AG04449 (cell line): ENCODE results near the gene PRR7.
"Not testable (repeated sequence)": the region's sequence is repeated elsewhere in the genome, so short reads cannot be mapped to it uniquely, and the experiment has no call there.

Source experiments
- CTCF ChIA-PET: fragments of 350-600 bp; formaldehyde crosslinking; extraction: SDS; loops from one replicate; lab custom pipeline; 2021; ENCODE audit warnings: antibody characterized with exemption; lab: Yijun Ruan, JAX
- POLR2A ChIA-PET: fragments of 400-600, 350-600 bp; formaldehyde crosslinking; extraction: SDS; loops from one replicate; lab custom pipeline; 2020; ENCODE audit warnings: antibody characterized with exemption, inconsistent platforms; lab: Yijun Ruan, JAX
- DNase-seq: peaks from one replicate; pipeline ENCODE4 v3.0.0-alpha.2; 2010; ENCODE audit warnings: low read depth, low spot score
- H3K4me3 ChIP-seq: 2 replicates; pipeline ENCODE4 v1.5.1; 2011; ENCODE audit warnings: low read depth, mild to moderate bottlenecking, control low read depth, low read length
- TF ChIP-seq, protein P1 (sequence below): IDR thresholded peaks from one replicate; pipeline ENCODE4 v1.5.1; 2011; ENCODE audit warnings: mild to moderate bottlenecking, moderate library complexity, low read length, control low read depth, inconsistent platforms; ENCODE audit not compliant: insufficient read depth; ENCODE audit errors: missing control alignments

PRR7 gene

DNA sequence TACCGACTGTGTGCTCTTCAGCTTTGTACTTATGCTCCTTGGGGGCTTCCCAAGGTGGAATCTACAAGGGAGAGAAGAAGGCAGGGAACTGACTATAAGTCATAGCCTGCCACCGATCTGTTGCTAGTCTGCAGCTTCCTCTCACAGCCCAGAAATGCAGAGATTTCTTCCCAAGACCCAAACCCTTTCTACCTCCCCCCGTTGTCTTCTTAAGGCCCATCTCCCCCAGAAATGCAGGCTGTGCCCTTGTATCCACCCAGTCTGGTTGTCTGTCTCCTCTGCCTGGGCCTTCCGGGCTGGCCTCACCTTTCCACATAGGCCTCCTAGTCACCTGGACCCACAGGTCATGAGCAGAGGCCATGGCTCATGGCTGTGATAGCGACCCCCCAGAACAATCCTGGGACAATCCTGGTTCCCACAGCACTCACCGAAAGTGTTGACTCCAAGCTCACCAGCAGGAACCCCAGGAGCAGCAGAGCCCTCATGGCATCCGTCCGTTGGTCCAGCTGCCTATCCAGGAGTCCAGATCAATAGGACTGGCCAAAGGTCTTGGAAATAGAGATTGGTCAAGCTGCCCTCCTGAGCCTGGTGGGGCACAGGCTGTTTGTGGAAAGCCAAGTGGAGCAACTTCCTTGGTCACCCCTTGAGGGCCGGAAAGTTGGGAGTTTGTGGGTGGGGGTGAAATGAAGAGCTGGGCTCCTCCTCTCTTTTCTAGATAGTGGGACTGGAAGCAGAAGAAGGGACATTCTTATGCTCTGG lies 37.4 kb upstream of the PRR7 start, which contains the start of gene F12:
Gene F12 (minus strand): TSS at position 522 of the 759 bp plus-strand sequence. CDS start 37 bp downstream, at position 485.
- CTCF ChIA-PET, result interaction anchor here (1.2 to 31.8 kb wide), 5 partner anchors 29 to 92 kb away, joined by 3 to 853 read pairs (median 4); partner anchors contain the start of genes PDLIM7, PRR7 and SLC34A1
- POLR2A ChIA-PET, result no interaction called here
- H3K4me3 ChIP-seq, result no peak within 1 kb of the TSS
- TF ChIP-seq, protein P1, sequence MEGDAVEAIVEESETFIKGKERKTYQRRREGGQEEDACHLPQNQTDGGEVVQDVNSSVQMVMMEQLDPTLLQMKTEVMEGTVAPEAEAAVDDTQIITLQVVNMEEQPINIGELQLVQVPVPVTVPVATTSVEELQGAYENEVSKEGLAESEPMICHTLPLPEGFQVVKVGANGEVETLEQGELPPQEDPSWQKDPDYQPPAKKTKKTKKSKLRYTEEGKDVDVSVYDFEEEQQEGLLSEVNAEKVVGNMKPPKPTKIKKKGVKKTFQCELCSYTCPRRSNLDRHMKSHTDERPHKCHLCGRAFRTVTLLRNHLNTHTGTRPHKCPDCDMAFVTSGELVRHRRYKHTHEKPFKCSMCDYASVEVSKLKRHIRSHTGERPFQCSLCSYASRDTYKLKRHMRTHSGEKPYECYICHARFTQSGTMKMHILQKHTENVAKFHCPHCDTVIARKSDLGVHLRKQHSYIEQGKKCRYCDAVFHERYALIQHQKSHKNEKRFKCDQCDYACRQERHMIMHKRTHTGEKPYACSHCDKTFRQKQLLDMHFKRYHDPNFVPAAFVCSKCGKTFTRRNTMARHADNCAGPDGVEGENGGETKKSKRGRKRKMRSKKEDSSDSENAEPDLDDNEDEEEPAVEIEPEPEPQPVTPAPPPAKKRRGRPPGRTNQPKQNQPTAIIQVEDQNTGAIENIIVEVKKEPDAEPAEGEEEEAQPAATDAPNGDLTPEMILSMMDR, result no peak
- DNase-seq, result no peak

DNA sequence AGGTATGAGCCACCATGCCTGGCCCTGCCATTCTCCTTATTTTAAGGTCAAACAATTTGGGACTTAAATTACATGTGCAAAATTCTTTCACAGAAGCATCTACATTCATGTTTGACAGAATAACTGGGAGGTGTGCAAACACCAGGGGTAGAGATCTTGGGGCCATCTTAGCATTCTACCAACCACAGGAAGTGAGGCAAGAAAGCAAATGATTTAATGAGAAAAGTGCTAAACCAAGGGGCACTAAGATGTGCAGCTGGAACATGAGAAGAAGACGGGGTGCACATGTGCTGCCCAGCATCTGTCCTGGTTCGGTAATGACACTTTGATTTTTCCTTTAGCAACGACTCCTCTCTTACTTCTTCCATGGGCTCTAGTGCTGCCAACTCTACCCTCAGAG lies 36.0 kb upstream of the PRR7 start:
- H3K4me3 ChIP-seq, result no peak overlapping the region
- ChIA-PET POLR2A (no interaction called here), CTCF (interaction anchor here (0.8 to 31.8 kb wide), 3 partner anchors 8 to 35 kb away, joined by 3 to 853 read pairs (median 4); partner anchors contain the start of gene SLC34A1)
- TF ChIP-seq, protein P1, result no peak
- DNase-seq, result no peak

- H3K4me3 ChIP-seq, result no peak overlapping the region
- no peak for DNase-seq
- TF ChIP-seq, protein P1, result no peak
- CTCF ChIA-PET, result interaction anchor here (3.7 to 7.6 kb wide), 2 partner anchors 9 to 23 kb away, joined by 22 to 94 read pairs; partner anchors contain the start of gene PFN3
- POLR2A ChIA-PET, result no interaction called here
Measured at GRCh38 chr5:177412603-177413233, 33.9 kb upstream of the PRR7 start.

GRCh38 chr5:177414481-177414880 lies 32.1 kb upstream of the PRR7 start:
- no peak for DNase-seq
- H3K4me3 ChIP-seq, result no peak overlapping the region
- ChIA-PET CTCF (interaction anchor here (1.3 to 7.6 kb wide), 6 partner anchors 11 to 105 kb away, joined by 3 to 94 read pairs (median 5); partner anchors contain the start of genes GRK6 and PFN3), POLR2A (interaction anchor here (1.4 kb wide), 1 partner anchor 12 kb away, joined by 4 read pairs; the partner anchor contains the start of gene GRK6)
- TF ChIP-seq, protein P1, result no peak

DNA sequence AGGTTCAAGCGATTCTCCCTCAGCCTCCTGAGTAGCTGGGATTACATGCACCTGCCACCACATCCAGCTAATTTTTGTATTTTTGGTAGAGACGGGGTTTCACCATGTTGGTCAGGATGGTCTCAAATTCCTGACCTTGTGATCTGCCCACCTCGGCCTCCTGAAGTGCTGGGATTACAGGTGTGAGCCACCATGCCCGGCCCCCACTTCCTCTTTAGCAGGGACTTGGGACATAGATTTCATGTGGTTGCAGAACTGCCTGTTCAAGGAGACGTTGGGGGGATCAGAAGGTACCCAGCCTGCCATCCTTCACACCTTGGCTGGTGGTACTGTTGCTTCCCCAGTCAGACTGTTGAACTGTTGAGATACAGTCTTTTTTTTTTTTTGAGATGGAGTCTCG lies 29.5 kb upstream of the PRR7 start:
- CTCF ChIA-PET, result interaction anchor here (0.9 to 7.6 kb wide), 4 partner anchors 14 to 108 kb away, joined by 3 to 94 read pairs (median 10); partner anchors contain the start of gene PFN3
- DNase-seq, H3K4me3 ChIP-seq: not testable (repeated sequence)
- POLR2A ChIA-PET, result interaction anchor here (1.0 kb wide), 1 partner anchor 9 kb away, joined by 3 read pairs; no protein-coding TSS in a partner anchor

DNA sequence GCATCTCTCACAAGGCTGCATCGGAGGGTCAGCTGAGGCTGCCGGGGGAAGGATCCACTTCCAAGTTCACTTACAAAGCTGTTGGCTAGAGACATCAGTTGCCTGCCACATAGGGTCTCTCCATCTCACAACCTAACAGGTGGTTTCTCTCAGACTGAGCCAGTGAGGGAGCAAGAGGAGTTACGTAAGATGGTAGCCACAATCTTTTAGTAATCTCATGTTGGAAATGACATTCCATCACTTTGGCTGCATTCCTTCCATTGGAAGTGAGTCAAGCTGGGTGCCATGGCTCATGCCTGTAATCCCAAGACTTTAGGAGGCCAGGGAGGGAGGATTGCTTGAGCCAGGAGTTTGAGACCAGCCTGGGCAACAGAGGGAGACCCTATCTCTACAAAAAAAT lies 27.6 kb upstream of the PRR7 start:
- DNase-seq, result no peak
- POLR2A ChIA-PET, result interaction anchor here (0.6 to 0.7 kb wide), 2 partner anchors 20 to 96 kb away, joined by 3 to 4 read pairs; no protein-coding TSS in a partner anchor
- CTCF ChIA-PET, result interaction anchor here (0.8 to 7.6 kb wide), 5 partner anchors 16 to 76 kb away, joined by 3 to 94 read pairs (median 3); partner anchors contain the start of gene PFN3
- H3K4me3 ChIP-seq, result no peak overlapping the region
- TF ChIP-seq, protein P1, result no peak

- H3K4me3 ChIP-seq, POLR2A ChIA-PET: not testable (repeated sequence)
Measured at GRCh38 chr5:177420472-177420871, 26.1 kb upstream of the PRR7 start.

More at GRCh38 chr5:177420472-177420871, 26.1 kb upstream of the PRR7 start:
- CTCF ChIA-PET, result interaction anchor here (5.2 kb wide), 1 partner anchor 17 kb away, joined by 33 read pairs; no protein-coding TSS in a partner anchor
- not testable (repeated sequence) for DNase-seq
